OCI-LY1 (cell line): ENCODE data around the gene ARL16.

Experiments
- H2AFZ ChIP-seq: fragments of 200-600 bp; sonication (generic), shearing (Covaris generic); 2 replicates; pipeline ENCODE4 v1.6.0; 2014; ENCODE audit warnings: antibody characterized with exemption, mild to moderate bottlenecking, low read length
- H3F3A ChIP-seq: fragments of 200-600 bp; sonication (generic), shearing (Covaris generic); 2 replicates; pipeline ENCODE4 v1.6.0; 2014; ENCODE audit warnings: mild to moderate bottlenecking, antibody characterized with exemption, low read length, moderate library complexity; ENCODE audit not compliant: insufficient read depth
- H3K27ac ChIP-seq: fragments of 200-600 bp; sonication (generic); 2 replicates; pipeline ENCODE4 v1.5.1; 2014; ENCODE audit warnings: low read length, mixed run types, mild to moderate bottlenecking, low read depth; ENCODE audit not compliant: poor library complexity, severe bottlenecking
- H3K27me3 ChIP-seq: fragments of 200-600 bp; sonication (generic); 2 replicates; pipeline ENCODE4 v1.6.0; 2014; ENCODE audit warnings: antibody characterized with exemption, mild to moderate bottlenecking, low read length, moderate library complexity; ENCODE audit not compliant: insufficient read depth
- H3K36me3 ChIP-seq: fragments of 200-600 bp; sonication (generic); 2 replicates; pipeline ENCODE4 v1.6.1; 2014; ENCODE audit warnings: mild to moderate bottlenecking, antibody characterized with exemption, low read length, moderate library complexity, mixed read lengths; ENCODE audit not compliant: insufficient read depth
- H3K4me1 ChIP-seq: fragments of 200-600 bp; sonication (generic); 2 replicates; pipeline ENCODE4 v1.5.1; 2014; ENCODE audit warnings: mild to moderate bottlenecking, low read length, moderate library complexity; ENCODE audit not compliant: insufficient read depth, severe bottlenecking
- H3K4me2 ChIP-seq: fragments of 200-600 bp; sonication (generic), shearing (Covaris generic); 2 replicates; pipeline ENCODE4 v1.6.1; 2014; ENCODE audit warnings: low read length
- H3K4me3 ChIP-seq: fragments of 200-600 bp; sonication (generic); 2 replicates; pipeline ENCODE4 v1.5.1; 2014; ENCODE audit warnings: low read length, low read depth, mild to moderate bottlenecking, mixed read lengths; ENCODE audit not compliant: poor library complexity, severe bottlenecking
- H3K79me2 ChIP-seq: fragments of 200-600 bp; shearing (Covaris generic); 2 replicates; pipeline ENCODE4 v1.6.1; 2016; ENCODE audit warnings: mixed run types, low read length, mixed read lengths; ENCODE audit not compliant: insufficient read depth
- H3K9ac ChIP-seq: fragments of 200-600 bp; sonication (generic), shearing (Covaris generic); 2 replicates; pipeline ENCODE4 v1.6.1; 2014; ENCODE audit warnings: mild to moderate bottlenecking, low read length, mixed read lengths
- H3K9me2 ChIP-seq: fragments of 200-600 bp; sonication (generic), shearing (Covaris generic); 2 replicates; pipeline ENCODE4 v1.6.1; 2014; ENCODE audit warnings: low read depth, mild to moderate bottlenecking, low read length, mixed read lengths
- H3K9me3 ChIP-seq: fragments of 200-600 bp; shearing (Covaris generic); 2 replicates; pipeline ENCODE4 v1.6.1; 2014; ENCODE audit warnings: low read length, mixed read lengths
- H4K20me1 ChIP-seq: fragments of 200-600 bp; sonication (generic), shearing (Covaris generic); 2 replicates; pipeline ENCODE4 v1.6.0; 2016; ENCODE audit warnings: mild to moderate bottlenecking, low read length; ENCODE audit not compliant: insufficient read depth
- EZH2 ChIP-seq: fragments of 200-600 bp; sonication (generic), shearing (Covaris generic); IDR thresholded peaks from 2 replicates; pipeline ENCODE4 v1.8.0; 2017; ENCODE audit warnings: borderline replicate concordance, mixed run types, mild to moderate bottlenecking, antibody characterized with exemption, low read length, moderate library complexity, mixed read lengths
- TF ChIP-seq, protein P1 (sequence below): fragments of 200-600 bp; sonication (generic), shearing (Covaris generic); IDR thresholded peaks from 2 replicates; pipeline ENCODE4 v1.5.1; 2017; ENCODE audit warnings: mild to moderate bottlenecking, antibody characterized with exemption, low read length, moderate library complexity, mixed read lengths

Gene ARL16

DNA sequence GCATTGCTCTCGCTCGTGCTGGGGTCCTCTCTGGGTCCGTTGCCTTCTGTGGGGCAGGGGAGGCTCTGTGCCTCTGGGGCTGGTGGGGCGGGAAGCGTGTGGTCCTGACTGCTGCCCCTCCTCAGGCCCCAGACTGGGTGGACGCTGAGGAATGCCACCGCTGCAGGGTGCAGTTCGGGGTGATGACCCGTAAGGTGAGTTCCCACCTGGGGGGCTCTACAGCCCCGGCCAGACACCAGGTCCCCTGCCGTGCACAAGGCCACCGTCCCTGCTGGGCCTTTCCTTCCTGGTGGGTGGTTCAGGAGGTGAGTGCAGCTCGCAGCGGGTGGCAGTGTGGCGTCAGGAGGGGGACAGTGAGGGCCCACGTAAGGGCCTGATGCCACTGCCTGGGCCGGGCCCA is 7.0 kb upstream of the ARL16 start:
- no peaks in the 10 kb centered on the region for H3F3A ChIP-seq
- H3K9me3 ChIP-seq, result no peaks in the 10 kb centered on the region
- no peak overlapping the region for H3K4me3 ChIP-seq
- no peaks in the 10 kb centered on the region for H4K20me1 ChIP-seq
- no peaks in the 10 kb centered on the region for H3K27me3 ChIP-seq
- peaks cover 3% of the 10 kb centered on the region for H3K4me1 ChIP-seq
- no peak overlapping the region for H3K27ac ChIP-seq
- no peaks in the 10 kb centered on the region; the same call in 1 of the 2 replicates for H3K79me2 ChIP-seq
- no peak overlapping the region for H3K4me2 ChIP-seq
- peaks cover 93% of the 10 kb centered on the region for H3K36me3 ChIP-seq
- no peak overlapping the region for H3K9ac ChIP-seq
- TF ChIP-seq EZH2, result no peak
- TF ChIP-seq, protein P1, sequence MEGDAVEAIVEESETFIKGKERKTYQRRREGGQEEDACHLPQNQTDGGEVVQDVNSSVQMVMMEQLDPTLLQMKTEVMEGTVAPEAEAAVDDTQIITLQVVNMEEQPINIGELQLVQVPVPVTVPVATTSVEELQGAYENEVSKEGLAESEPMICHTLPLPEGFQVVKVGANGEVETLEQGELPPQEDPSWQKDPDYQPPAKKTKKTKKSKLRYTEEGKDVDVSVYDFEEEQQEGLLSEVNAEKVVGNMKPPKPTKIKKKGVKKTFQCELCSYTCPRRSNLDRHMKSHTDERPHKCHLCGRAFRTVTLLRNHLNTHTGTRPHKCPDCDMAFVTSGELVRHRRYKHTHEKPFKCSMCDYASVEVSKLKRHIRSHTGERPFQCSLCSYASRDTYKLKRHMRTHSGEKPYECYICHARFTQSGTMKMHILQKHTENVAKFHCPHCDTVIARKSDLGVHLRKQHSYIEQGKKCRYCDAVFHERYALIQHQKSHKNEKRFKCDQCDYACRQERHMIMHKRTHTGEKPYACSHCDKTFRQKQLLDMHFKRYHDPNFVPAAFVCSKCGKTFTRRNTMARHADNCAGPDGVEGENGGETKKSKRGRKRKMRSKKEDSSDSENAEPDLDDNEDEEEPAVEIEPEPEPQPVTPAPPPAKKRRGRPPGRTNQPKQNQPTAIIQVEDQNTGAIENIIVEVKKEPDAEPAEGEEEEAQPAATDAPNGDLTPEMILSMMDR, result no peak
- H2AFZ ChIP-seq, result no peak overlapping the region
- H3K9me2 ChIP-seq, result no peaks in the 10 kb centered on the region

DNA sequence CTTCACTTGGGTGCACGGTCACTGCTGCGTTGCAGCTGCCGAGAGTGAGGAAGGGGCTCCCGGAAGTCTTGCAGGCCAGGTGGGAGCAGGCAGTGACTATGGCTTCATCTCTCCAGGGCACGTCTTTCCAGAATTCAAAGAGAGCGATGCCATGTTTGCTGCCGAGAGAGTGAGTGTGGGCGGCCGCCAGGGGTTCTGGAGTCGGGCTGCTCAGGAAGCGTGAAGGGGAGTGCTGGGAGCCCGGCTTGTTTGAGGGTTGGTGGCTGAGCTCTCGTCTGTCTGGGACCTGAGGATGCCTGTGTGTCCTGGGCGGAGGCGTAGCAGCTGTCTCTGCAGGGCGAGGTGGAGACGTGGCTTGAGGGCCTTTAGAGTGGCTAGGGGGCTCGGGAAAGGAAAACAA is 6.5 kb upstream of the ARL16 start:
- Histone ChIP-seq H3K36me3 (peaks cover 92% of the 10 kb centered on the region), H4K20me1 (no peaks in the 10 kb centered on the region), H3K4me2 (no peak overlapping the region), H3K9me3 (no peaks in the 10 kb centered on the region), H3F3A (no peaks in the 10 kb centered on the region), H2AFZ (no peak overlapping the region), H3K79me2 (no peaks in the 10 kb centered on the region; the same call in 1 of the 2 replicates), H3K9me2 (no peaks in the 10 kb centered on the region), H3K9ac (no peak overlapping the region), H3K27me3 (no peaks in the 10 kb centered on the region), H3K4me3 (no peak overlapping the region), H3K4me1 (peaks cover 8% of the 10 kb centered on the region), H3K27ac (no peak overlapping the region)
- no peak for TF ChIP-seq EZH2
- TF ChIP-seq, protein P1, result no peak

DNA sequence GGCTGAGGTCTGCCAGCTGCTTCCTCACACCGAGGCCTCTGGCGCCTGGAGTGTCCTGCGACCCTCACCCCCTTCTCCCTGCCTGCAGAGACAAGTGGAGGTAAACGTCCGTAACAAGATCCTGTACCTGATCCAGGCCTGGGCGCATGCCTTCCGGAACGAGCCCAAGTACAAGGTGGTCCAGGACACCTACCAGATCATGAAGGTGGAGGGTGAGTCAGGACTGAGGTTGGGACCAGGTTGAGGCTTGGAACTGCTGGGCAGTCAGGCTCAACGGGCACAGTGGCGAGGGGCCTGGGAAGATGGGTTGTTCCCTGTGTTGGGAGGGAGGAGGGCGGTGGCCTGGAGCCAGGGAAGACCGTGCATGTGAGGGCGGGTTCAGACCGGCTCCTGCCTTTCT is 5.0 kb upstream of the ARL16 start:
- Histone ChIP-seq H3K4me3 (no peak overlapping the region), H4K20me1 (no peaks in the 10 kb centered on the region), H3K79me2 (peaks cover 10% of the 10 kb centered on the region), H3K9me2 (no peaks in the 10 kb centered on the region), H3K4me2 (no peak overlapping the region), H3K27me3 (no peaks in the 10 kb centered on the region), H3K4me1 (peaks cover 16% of the 10 kb centered on the region), H2AFZ (no peak overlapping the region), H3K9ac (no peak overlapping the region), H3K9me3 (no peaks in the 10 kb centered on the region), H3K36me3 (peaks cover 78% of the 10 kb centered on the region), H3K27ac (no peak overlapping the region), H3F3A (no peaks in the 10 kb centered on the region)
- TF ChIP-seq, protein P1, result no peak
- no peak for TF ChIP-seq EZH2
